GM21528 (cell line): ENCODE data around the gene SLC25A38.

Experiments
- ATAC-seq: cut with Tn5 transposase; IDR thresholded peaks from one replicate; pipeline ENCODE4 v1.9.1; 2021; ENCODE audit warnings: mild to moderate bottlenecking, moderate library complexity; ENCODE audit not compliant: unreplicated experiment, low FRiP score

The SLC25A38 gene

DNA sequence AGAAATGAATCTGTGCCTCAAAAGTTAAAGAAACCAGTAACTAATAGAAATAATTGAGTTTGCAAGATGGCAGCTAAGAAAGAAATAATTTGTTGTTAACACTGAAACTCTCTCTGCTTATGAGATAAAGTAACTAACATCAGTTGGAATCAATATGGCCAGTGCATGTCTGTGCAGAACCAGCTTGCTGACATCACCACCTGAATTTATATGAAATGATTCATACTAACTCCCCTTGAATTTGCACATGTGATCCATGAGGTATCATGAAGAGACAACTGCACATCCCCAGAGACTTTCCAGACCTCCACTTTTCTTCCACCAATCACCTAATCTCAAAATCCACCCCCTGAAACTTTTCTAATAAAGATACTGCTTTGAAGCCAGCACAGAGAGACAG, 10.3 kb upstream of the SLC25A38 start:
- no peak for ATAC-seq

DNA sequence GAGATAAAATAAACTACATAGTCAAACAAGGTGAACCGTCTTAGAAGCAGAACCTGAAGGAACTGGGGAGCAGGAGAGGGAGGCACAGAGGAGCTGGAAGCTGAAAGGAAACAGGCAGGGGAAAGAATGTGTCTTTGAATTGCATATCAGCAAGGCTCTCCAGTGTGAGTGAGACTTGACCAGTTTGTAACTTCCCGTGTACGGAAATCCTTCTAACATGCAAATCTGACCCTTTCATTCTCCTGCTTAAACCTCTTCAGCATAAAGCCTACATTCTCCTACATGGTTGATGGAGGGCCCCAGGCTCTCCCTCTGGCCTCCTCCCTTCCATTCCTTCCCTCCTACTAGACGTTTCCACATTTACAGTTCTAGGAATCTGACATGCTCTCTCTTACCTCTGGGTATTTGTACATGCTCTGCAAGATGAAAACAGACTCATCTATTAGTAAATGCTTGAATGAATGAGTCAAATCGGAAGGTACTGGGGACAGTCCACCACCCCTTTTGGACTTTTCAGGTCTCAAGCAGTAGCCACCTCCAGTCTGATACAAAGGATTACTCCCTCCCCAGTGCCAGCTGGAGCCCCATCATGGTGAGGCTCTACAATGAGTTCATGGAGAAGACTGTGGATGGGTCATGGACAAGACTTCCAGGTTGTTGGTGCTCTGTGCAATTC, 6.1 kb upstream of the SLC25A38 start:
- ATAC-seq: no peak

DNA sequence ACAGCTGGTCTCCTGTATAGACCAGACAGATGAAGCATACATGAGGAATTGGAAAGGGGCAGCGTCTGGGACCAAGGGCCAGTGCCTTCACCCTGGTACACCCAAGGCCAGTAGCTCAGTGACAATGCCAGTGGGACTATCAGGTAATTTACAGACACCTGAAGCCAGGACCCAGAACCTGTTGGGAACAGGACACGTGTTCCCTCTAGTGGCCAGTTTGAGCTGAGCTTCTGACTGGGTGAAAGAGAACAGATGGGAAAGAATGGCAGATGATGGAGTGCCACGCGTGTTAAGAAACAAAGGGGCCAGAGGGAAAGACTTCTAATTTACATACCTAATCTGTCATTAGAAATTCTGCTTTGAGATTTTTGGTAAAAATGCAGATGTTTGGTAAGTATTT, 5.1 kb upstream of the SLC25A38 start:
- peak; percentile 65 for ATAC-seq

DNA sequence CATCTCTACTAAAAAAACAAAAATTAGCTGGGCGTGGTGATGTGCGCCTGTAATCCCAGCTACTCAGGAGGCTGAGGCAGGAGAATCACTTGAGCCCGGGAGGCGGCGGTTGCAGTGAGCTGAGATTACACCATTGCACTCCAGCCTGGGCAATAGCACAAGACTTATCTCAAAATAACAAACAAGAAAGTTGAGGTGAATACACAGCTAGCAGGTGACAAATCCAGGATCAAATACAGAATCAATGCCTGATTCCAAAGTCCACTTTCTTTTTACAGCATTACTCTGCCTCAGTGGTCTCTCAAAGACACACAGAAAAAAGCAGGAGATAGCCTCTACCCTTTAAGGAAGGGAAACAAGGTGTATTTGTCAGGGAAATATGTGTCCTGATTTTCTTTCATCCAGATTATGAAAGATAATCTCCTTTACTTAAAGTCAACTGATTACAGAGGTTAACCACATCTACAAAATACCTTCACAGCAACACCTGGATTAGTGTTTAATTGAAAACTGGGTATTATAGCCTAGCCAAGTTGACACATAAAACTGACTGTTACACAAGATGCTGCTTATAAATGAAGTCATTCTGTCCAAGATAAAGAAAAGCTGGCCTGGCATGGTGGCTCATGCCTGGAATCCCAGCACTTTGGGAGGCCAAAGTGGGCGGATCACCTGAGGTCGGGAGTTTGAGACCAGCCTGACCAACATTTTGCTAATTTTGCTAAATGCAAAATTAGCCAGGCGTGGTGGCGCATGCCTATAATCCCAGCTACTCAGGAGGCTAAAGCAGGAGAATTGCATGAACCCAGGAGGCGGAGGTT, 4.0 kb upstream of the SLC25A38 start:
- no peak for ATAC-seq

DNA sequence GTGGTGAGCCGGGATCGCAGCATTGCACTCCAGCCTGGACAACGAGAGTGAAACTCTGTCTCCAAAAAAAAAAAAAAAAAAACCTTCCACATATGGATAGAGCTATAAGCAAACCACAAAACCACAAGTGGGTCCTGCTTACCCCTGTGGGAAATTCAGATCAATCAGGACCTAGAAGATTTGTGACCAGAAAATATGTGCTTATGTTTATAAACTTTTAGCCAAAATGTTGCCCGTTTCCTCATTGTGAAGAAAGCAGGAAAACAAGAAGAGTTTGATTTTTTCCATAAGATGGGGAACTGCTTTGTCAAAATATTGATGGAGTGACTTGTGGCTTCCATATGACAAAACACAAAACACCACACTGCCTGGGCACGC, 3.4 kb upstream of the SLC25A38 start:
- ATAC-seq: no peak

DNA sequence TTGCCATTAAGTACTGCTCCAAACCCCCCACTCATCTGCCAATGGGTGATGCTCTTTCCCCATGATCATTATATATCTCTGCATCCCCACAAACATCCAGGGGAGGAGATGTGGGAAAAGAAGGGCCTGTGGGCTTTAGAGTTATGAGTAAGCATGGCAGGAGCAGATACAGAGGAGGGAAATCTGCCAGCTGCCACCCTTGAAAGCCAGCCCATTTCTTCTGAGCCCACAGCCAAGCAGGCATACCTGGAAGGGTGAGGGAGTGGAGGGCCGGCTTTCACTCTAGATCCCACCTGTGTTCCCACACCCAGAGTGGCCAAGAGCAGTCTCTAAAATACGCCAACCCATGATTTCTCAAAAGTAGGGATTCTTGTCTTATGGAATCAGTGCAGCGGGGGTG, 1.7 kb upstream of the SLC25A38 start:
- no peak for ATAC-seq

DNA sequence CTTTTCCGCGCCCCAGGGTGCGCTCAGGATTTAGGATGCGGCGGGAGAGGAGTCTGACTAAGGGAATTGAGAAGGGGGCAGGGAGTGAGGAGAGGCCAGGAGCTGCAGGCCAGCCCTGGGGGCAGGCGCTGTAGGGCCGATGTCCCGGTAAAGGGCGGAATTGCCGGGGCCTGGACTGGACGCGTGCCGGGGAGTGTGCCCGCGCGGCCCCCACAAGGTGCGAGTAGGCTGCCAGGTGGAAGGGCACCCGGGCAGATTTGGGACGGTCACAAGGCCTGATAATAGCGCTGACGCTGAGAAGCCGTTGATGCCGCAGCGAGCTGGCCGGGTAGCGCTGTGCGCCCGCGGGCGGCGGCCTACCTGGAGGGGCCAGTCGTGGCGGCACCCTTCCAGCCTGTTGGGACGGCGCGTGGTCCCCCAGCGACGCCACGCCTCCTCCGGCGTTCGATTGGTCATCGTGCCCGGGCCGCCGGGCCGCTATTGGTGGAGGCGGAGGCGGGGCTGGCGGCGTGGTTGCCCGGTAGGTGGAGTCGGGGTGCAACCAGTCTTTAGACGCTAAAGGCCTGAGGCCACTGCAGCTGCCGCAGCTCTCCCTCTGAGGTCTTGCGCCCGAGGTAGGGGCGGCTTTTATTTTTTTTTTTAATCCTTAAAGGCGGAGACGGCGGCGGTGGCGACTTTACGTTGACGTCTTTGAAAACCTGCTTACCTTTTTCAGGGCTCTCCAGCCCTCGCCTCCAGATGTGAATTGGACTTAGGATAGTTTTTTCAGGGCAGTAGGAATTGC, 903 bp downstream of the SLC25A38 start:
- peak; percentile 68 for ATAC-seq

DNA sequence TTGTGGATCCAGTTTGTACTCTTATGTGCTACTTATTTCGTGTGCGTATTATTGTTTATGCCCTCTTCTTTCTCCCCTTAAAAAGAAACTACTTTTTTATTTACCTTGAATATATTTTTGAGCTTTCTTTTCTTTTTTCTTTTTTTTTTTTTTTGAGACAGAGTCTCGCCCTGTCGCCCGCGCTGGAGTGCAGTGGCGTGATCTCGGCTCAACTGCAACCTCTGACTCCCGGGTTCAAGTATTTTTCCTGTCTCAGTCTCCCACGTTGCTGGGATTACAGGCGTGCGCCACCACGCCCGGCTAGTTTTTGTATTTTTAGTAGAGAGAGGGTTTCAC, 1.5 kb downstream of the SLC25A38 start:
- ATAC-seq: no peak

DNA sequence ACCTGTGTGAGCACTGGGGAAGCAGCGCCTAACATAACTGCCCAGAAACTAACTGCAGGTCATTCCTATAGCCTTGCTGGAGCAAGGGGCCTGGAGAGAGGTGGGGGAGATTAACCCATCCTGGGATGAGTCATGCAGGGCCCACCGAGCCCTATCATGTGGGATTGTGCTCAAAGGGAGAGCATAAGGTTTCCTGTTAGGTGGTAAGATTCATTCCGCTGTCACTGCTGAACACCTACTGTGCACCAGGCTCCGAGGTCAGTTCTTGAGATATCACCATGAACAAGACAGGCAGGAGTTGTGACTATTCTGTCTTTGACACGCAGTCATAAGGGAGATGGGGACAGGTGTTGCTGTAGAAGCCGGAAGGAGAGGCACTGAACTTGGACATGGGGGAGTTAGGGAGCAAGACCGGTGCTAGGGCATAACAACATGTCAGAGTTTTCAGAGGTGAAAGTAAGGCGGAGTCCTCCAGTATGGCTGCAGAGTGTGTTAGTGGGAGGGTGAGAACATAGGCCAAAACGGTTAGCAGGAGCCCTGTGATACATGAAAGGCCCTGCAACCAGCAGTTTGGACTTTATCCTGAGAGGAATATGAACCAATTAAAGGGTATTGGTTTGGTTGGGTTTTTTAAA, 2.4 kb downstream of the SLC25A38 start:
- ATAC-seq: no peak

DNA sequence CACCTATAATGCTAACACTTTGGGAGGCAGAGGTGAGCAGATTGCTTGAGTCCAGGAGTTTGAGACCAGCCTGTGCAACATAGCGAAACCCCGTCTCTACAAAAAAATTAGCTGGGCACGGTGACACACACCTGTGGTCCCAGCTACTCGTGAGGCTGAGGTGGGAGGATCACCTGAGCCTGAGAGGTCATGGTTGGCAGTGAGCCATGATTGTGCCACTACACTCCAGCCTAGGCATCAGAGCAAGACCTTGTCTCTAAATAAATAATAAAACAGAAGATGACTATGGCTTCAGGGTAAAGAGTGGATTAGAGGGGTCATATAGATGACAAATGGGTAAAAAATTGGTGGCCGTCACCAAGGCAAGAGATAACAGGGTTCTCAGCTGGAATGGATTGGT, 3.1 kb downstream of the SLC25A38 start:
- ATAC-seq: no peak

DNA sequence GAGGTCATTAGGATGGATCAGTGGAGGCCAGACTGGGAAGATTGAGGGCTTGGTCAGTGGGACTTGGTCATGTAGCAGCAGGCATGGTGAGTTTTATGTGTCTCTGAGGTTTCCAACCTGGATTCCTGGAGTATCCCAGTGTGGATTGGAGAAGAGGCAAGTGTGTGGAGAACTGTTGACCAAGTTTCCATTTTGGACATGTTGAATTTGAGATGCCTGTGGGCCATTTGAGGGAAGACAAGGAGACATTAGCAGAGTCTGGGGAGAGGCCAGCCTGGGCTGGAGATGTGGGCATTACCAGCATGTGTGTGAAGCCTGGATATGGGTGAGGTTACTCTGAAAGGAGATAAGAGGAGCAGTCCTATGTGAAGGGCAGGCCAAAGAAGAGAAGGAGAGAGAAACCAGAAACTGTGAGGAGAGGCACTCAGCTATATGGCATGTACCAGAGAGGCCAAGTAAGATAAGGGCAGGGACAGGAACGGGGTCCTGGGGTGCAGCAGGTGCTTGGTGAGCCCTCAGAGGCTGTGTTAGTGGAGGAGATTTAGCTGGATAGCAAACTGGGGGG, 4.3 kb downstream of the SLC25A38 start:
- no peak for ATAC-seq

DNA sequence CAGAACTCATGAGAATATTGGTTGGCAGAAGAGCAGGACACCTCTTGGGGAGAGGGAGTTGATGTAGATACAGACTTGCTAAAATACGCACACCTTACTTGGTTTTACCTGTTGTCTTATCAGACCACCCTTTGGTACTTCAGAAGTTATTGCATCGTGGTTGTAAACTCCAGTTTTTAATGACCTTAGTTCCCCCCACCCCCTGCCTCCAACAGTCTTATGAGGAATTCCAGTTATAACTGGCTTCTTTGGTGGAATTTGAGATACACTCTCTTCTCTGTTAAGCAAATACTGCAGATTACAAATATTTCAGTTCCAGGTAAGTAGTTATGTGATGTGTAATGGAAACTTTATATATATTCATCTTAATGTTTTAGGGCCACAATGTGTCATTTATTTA, 5.0 kb downstream of the SLC25A38 start:
- no peak for ATAC-seq

DNA sequence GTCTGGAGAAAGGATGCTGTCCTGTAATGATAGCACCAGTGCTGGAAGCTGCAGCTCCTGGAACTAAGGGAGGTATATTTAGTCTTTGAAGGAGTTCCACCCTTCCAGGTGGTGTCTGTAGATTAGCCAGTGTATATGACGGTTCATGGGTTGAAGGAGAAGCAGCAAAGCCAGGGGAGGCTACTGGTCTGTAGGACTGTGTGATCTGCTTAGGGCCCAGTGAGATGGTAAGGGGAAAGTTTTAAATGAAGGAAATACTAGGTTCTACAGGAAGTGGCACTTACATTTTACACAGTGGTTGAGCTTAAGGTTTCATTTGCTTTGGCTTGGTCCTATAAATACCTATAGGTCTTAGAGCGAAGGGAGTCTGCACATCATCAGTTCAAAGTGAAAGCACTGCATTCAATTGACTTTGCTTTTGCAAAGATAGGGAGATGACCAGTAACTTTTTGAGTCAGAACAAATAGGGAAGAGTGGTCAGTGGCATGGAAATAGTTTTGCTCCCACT, 5.6 kb downstream of the SLC25A38 start:
- ATAC-seq: peak; percentile 74

DNA sequence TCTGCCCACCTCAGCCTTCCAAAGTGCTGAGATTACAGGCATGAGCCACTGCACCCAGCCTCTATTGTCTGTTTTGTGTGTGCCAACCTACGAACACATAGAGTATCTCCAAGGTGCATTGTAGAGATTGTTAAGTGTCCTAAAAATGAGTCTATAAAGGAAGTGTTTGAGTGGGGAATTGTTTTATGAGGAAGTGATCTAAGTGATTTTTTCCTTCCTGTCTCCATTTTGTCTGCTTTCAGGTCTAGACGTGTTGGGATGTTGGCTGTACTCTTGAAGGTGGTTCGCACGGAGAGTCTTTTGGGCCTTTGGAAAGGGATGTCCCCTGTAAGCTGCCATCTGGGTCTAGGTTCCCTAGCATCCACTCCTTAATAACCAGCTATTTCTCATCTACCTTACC, 7.0 kb downstream of the SLC25A38 start:
- no peak for ATAC-seq

DNA sequence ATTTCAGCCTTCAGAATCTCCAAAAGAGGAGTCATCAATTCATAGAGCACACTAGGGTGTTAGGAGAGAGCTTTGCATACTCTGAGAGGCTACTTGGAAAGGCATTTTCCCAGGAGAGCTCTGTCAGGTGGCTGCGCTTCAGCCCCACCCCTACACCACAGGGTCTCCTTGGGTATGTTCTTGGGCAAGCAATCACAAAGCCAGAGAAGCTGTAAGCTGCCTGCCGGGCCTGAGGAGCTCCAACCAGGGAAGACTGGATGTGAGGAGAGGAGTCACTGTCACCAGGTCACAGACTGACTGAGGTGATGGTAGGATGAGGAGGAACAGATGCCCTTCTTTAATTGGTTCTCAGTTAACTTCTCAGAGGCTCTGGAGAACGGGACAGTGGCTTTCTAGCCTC, 13.5 kb downstream of the SLC25A38 start:
- ATAC-seq: no peak

DNA sequence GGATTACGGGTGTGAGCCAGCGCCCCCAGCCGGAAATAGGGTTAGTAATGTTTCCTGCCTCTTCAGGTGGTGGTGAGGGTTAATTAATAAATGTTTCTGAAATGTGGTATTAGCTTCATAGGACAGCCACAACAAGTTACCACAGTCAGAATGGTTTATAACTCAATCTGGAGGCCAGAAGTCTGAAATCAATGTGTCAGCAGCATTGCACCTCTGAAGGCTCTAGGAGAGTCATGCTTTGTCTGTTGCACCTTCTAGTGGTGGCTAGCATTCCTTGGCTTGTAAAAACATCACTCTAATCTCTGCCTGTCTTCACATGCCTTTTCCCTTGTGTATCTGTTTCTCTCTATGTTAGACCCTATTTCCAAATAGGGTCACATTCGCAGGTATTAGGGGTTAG, 15.5 kb downstream of the SLC25A38 start:
- ATAC-seq: no peak

DNA sequence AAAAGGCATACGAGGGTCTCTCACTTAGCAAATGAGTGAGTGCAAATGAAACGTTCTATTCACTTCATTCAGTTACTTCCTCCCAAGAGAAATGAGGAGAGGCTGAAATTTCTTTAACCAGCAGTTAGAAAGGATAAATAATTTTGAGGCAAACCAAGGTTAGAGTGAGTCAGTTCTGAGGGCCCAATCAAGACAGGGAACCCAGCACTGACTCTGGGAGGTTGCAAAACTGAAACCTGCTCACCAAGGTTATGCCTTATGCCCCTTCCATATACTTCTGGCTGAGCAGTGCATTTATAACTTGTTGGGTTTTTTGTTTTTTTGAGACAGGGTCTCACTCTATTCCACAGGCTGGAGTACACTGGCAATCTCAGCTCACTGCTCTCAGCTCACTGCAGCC, 18.8 kb downstream of the SLC25A38 start:
- no peak for ATAC-seq

DNA sequence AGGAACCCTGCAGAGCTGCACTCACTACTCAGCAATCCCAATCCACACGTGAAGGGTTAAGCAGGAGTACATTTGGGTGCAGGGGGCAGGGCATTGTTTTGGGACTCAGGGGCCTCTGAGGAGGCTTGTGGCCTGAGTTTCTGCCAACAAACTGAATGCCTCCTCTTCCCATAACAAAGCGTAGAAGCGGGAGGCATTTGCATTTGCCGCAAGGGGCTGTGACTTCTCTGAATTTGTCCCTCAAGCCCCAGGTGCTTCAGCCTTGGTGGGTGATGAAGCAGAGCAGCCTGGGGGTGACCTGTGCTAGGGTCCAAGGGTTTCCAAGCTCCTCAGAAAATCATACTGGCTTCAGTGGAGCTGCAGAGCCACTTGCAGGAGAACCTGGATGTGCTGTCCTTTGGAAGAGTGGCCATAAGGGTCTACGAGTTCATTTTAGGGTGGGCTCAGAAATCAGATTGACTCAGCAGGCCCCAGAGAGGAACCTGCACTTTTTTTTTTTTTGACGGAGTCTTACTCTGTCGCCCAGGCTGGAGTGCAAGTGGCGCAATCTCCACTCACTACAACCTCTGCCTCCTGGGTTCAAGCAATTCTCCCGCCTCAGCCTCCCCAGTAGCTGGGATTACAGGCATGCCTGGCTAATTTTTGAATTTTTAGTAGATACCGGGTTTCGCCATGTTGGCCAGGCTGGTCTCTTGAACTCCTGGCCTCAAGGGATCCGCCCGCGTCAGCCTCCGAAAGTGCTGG, 21.9 kb downstream of the SLC25A38 start:
- no peak for ATAC-seq

DNA sequence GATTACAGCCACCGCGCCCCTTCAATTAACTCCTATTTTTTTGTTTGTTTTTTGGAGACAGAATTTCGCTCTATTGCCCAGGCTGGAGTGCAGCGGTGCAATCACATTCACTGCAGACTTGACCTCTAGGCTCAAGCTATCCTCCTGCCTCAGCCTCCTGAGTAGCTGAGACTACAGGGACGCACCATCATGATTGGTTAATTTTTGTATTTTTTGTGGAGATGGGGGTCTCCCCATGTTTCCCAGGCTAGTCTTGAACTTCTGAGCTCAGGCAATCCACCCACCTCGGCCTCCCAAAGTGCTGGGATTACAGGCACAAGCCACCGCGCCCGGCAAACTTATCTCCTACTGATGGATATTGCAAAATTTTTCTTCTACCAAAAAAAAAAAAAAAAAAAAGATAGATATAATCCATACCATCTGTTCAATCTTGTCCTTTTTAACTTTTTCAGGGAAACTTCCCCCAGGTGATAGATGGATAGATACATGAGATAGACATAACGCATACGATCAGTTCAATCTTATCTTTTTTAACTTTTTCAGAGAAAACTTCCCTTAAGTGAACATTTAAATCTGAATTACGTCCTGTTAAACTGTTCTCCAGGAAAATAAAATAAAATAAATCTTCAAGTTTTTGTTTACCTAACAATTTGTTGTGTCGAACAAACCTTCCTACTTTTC, 22.7 kb downstream of the SLC25A38 start:
- ATAC-seq: no peak
